ENCODE measurements around the gene RBP3. TPM values are rescaled to one million over a fixed set of nuclear protein-coding genes. Genes with fewer than 3 reads are reported as not detected.
"Not testable (repeated sequence)": the region's sequence is repeated elsewhere in the genome, so short reads cannot be mapped to it uniquely, and the experiment has no call there.

Gene RBP3
- total RNA-seq, 2 donors from 2014 or later: not detected

DNA sequence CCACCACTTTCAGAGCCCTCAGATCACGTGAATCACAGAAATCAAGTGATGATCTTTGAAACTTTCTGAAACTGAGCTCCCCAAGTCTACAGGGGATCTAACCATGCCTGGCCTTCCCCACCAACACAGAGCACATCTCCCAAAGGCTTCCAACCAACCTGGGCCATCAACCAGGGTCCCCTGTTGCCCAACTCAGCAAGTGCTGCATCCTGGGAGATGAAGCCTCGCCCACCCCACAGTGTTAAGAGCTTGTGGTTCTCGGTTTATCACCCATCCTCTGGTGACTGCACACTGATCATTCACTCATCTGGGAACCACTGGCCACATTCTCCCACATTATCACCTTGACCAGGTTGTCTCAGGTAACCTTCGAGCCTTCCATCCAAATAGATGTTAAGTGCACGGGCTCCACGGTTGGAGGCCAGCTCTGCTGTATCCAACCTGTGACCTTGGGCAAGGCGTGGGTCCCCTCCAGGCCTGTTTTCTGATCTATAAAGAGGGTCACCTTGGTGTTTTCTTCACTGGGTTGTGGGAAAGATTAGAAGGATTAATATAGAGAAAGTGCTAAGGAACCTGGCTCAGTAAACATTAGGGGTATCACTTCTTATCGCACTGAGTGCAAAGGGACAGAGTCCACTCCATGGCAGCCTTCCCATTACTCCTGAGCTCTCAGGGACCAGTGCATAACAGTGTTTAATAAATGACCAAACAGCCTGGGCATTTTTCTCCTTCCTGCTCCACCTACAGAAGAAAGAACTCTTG lies 32.4 kb downstream of the RBP3 start:
- ATAC-seq: no peak
- intact Hi-C loops (cut with DNase I): no loop called here
- DNase-seq: no peak

DNA sequence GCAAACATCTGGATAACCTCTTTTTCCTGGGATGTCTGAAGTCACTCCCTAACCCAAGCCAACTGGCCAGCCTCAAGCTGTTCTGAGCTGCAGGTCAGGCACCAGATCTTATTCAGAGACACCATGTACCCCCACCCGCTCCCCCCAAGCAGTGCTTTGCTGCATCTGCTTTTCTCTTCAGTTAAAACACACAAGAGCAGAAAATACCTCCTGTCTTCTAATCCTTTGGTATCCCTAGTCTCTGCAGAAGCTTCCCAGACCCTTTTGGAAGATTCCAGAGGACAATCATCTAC lies 32.9 kb downstream of the RBP3 start:
- no peak for DNase-seq
- intact Hi-C loops (cut with DNase I): no loop called here
- ATAC-seq: no peak

DNA sequence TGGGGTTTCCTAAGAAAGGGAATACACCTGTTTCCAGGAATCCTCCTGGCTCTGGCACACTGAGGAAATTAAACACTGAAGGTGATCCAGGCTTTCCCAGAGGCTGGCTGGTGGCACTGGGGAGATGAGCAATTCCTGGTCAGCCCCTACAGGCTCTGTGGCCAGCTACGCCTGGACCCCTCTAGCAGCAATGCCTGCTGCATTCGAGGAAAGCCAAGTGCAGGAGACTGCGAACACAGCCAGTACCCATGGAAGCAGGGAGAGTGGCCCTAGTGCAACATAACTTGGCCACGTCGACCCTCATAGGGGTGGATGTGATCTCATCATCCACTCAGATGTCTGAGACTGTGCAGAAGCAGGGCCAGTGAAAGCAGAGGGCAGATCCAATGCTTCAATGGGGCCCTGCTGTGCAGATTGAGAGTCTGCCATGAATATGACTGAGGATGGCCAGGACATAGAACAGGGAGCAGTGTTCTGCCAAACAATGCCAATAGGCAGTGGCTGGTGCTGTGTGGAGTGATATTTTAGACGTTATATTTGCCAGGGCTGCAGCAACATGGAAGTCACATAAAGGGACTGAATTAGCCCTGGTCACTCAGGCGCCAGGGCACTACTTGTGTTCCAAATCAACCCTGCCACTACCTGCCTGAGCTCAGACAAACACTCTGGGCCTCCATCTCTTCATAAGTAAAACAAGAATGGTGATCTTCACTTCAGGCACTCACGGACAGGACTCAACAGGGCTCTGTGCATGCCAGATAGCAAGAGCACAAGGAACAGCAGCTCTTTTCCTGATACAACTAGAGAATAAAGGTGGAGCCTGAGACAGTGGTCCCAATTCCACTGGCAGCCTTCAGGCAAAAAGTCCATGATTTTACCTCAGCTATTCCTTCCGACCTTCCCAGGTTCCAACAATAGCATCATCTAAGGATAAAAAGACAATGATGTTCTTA lies 33.5 kb downstream of the RBP3 start:
- no peak for ATAC-seq
- no peak for DNase-seq
- intact Hi-C loops (cut with DNase I): no loop called here

DNA sequence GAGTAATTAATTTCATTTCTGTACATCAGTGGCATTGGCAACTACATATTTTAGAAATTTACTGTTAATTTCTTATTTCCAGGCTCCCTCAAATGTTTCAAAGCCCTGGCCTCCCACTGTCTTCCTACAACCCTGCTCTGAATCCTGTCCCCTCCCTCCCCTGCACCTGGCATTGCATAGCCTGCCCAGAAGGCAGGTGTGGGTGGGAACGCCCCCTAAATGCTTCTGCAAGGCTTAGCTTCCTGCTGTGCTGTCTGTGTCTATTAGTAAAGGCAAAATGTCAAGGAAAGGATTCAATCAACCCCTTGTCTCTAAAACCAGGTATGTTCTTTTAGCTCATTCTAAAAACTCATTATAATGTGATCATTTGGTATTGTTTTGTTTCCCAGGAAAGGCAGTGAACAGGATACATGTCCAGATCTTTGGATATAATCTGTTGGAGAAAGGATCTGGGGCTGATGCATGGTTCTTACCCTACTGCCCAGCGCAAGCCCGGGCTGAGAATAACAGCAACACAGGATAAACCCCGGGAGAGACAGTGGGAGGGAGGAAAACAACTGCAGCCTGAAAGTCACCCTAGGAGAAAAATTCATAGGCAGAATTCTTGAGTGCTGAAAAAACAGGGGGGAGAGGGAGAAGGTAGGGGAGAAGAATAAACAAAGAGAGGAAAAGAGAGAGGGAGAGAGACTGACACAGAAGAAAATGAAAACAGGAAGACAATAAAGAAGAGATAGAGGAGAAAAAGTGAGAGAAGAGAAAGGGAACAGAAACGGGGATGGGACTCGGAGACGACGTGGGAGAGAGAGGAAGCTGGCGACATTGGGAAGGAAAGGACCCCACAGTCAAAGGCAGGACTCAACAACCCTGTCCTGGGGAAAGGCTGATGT lies 35.3 kb downstream of the RBP3 start:
- intact Hi-C loops (cut with DNase I): no loop called here
- ATAC-seq: no peak
- no peak for DNase-seq

DNA sequence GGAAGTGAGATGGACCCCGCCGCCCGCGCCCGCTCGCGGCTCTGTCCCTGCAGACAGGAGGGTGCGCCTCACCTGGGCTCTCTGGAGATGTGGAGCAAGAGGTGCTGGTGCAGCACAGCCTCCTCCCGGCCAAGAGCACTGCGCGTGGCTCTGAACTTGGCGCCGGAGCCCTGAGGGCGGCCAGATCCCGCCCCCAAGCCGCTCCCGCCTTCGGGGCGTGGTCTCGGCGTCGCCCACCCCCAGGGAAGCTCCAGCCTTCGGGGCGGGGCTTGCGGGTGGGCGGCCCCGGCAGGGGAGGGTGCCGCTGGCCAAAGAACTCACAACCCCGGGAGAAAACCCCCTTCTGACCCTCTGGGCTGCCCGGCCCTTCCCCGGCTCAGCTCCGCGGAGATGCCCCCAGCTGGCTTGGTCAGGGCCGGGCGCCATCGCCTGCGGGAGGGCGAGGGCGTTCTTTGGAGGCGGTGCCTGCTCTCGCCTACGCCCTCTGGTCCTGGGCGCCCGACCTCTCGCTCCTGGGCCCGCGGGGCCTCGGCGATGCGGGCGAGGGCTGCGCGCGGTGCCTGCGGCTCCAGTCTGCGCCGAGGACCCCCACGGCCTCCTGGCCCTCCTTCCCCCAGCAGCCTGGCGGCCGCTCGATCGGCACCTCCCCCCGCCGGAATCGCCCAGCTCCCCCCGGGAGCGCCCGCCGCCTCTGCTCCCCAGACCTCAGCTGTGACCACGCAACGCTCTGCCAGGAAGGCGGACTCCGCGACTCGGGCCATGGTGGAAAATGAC lies 36.2 kb downstream of the RBP3 start, which contains the start of gene ZNF488:
TSS of gene ZNF488 (minus strand) at position 146 of the 774 bp plus-strand sequence. CDS start 15,464 bp downstream, outside the sequence.
- intact Hi-C loops (cut with DNase I): no loop called here
- DNase-seq: peak; percentile 87
- ATAC-seq: peak; percentile 99

DNA sequence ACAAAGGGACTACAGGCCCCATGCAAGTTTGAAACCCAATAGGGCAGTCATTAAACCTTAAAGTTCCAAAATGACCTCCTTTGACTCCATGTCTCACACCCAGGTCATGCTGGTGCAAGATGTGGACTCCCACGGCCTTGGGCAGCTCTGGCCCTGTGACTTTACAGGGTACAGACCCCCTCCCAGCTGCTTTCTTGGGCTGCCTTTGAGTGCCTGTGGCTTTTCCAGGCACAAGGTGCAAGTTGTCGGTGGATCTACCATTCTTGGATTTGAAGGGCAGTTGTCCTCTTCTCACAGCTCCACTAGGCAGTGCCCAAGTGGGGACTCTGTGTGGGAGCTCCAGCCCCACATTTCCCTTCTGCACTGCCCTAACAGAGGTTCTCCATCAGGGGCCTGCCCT lies 37.9 kb downstream of the RBP3 start:
- ATAC-seq; DNase-seq; intact Hi-C loops (cut with DNase I): not testable (repeated sequence)

DNA sequence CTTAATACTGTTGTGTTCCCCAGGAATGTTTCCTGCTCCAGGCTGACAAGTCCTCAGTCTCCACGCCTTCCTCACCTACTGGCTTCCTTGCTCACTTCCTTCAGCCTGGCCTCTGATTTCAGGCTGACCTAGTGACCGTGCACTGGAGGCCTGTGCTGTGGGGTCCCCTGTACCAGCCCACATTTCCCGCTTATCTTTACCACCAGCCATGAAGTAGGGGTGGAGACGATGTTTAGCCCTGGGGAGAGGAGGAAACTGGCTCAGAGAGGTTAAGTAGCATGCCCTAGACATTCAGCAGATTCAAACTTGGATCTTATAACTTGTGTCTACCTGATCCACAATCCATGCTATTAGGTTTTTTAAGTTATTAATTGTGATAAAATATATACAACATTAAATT lies 40.7 kb downstream of the RBP3 start:
- DNase-seq (no peak), ATAC-seq (no peak)
- intact Hi-C loops (cut with DNase I): no loop called here

DNA sequence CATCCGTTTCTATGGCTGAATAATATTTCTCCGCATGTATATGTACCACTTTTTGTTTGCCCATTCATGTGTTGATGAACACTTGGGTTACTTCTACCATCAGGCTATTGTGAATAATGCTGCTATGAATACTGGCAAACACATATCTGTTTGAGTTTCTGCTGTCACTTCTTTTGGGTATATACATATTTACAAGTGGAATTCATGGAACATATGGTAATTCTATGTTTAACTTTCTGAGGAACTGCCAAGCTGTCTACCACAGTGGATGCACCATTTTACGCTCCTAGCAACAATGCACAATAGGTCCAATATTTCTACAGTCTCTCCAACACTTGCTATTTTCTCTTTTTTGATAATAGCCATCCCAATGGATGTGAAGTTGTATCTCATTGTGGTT lies 41.5 kb downstream of the RBP3 start:
- DNase-seq (no peak), ATAC-seq (no peak)
- intact Hi-C loops (cut with DNase I): no loop called here

DNA sequence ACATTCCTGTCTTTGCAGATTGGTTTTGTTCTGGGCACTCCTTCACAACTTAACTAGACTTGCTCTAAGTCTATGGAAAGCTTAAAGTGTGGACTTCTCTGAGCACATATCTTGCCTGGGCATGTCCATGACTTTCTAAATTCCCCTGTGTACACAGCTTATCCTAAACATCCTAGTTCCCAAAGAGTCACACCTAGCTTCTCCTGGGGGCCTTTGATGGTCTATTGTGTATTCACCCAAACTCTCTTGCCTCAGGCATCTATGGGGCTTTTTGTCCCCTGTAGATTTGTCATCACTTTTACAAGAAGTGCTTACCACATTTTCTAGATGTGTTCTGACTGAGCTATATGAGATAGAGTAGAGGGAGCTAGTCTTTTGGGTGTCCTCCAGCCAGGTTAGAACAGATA lies 48.2 kb downstream of the RBP3 start:
- DNase-seq (no peak), ATAC-seq (no peak)
- intact Hi-C loops (cut with DNase I): no loop called here

DNA sequence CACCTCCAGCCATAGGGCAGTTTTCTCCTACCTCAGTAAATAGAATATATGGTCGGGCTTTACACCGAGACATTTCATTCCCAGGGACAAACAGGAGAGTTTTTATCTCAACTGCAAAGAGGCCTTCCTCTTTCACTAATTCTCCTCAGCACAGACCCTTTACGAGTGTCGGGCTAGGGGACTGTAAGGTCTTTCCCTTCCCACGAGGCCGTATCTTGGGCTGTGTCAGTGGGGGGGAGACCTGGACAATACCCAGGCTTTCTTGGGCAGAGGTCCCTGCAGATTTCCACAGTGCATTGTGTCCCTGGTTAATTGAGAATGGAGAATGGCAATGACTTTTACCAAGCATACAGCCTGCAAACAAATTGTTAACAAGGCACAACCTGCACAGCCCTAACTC lies 49.1 kb downstream of the RBP3 start:
- intact Hi-C loops (cut with DNase I): no loop called here
- DNase-seq (no peak), ATAC-seq (no peak)

DNA sequence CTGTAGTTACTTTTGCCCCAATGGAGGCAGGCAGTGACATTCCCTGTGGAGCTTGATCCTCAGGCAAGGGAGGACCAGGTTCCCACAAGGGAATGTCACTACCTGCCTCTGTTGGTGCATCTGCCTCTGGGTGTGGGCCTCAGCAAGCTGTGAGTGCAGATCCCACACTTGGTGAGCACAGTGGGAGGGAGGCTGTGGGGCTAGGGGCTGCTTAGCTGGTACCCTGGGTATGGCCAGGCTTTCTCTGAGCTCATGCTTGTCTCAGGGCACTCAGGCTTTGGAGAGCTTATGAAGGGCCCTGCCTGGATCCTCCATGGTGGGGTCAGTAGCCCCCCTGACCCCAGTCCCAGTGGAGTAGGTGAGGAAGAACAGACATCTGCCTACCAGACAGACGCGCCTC lies 52.1 kb downstream of the RBP3 start:
- DNase-seq (no peak), ATAC-seq (no peak)
- intact Hi-C loops (cut with DNase I): no loop called here

DNA sequence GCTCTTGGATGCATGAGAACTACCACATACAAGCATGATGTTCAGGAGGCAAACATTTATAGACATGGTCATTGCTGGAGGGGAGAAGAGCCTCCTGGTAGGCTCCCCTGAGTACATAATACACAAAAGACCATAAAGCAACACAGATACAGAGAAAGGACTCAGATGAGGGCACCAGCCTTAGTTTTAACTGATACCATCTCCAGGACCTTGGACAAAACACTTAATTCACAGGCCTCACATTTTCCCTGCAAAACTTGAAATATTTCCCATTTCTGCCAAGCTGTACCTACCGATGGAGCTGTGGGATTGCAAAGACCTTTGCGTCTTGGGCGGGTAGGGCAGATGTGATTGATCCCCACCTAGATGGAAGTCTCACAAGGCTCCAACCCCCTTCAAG lies 52.6 kb downstream of the RBP3 start:
- ATAC-seq (no peak), DNase-seq (no peak)
- intact Hi-C loops (cut with DNase I): no loop called here

DNA sequence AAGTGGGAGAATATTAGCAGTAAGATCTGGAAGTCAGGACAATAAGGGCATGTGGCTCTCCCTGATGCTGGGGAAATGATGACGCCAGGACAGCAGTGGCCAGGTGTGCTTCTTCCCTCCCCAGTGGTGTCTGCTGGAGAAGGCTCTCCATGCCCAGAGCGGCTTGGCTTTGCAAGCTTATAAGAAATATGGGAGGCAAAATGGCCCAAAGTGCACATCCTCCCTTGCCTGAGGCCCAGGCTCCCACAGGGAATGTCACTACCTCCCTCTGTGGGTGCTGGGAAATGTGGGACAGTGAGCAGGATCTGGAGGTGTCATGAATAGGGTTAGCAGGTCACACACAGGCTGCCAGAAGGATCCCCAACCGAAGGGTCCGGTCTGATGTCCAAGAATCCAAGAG lies 53.0 kb downstream of the RBP3 start:
- no peak for ATAC-seq
- intact Hi-C loops (cut with DNase I): no loop called here
- no peak for DNase-seq

DNA sequence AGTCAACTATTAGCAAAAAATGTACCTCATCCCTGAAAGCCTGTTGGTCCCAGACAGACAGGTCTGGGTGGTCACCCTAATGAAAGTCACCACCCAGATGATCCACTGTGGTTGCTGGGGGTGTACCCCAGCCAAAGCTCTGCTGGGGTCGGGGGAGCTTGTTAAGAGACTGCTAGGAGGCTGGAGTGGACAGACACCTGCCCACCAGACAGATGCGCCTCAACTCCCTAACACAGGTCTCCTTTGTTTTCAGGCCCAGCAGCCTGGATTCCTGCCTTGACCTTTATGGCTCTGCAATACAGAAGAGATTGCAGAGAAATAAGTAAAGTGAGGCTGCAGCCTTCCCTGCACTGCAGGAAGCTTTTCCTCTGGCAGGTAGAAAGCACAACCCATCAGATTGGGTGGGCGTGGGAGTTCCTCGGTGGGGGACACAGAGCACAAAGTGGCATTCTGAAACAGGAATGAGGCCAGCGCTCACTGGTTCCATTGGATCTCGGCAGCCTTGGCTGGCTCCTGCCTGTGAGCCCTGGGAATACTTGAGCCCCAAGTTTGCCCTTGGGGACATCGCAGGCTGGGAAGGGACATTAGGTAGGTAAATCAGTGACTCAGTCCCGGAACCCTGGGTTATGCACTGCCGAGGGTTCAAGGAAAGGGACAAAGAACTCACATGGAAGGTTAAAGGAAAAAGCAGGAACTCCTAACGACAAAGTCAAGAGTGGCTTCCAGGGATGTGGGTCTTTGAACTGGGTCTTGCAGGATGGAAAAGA lies 53.9 kb downstream of the RBP3 start:
- intact Hi-C loops (cut with DNase I): no loop called here
- ATAC-seq (no peak), DNase-seq (no peak)

DNA sequence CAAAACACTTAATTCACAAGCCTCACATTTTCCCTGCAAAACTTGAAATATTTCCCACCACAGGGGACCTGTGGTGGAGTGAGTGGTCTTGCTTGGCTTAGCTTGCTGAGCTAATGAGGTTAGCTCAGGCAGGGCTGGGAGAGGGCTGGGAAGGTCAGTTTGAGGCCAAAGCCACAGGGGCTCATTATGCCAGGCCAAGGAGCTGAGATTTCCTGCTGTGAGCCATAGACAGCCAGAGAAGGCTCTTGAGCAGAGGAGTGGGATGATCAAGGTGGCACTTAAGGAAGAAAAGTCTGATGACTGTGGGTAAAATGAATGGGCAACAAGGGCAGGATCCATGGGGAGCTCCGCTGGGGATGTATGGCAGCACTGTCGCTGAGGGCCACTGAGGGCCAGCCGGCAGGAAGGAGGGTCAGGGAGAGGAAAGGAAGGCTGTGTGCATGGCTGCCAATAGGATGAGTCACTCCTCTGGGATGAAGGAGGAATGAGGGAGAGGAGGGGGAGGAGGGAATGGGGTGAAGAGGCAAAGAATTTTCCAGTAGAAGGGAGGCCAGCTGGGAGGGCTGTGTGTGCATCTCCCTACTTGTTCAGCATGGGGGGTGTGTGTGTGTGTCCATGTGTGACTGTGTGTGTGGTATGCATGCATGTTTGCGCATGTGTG lies 54.6 kb downstream of the RBP3 start:
- ATAC-seq (peak; percentile 90 to 92), DNase-seq (peak; percentile 64)
- intact Hi-C loops (cut with DNase I): no loop called here

DNA sequence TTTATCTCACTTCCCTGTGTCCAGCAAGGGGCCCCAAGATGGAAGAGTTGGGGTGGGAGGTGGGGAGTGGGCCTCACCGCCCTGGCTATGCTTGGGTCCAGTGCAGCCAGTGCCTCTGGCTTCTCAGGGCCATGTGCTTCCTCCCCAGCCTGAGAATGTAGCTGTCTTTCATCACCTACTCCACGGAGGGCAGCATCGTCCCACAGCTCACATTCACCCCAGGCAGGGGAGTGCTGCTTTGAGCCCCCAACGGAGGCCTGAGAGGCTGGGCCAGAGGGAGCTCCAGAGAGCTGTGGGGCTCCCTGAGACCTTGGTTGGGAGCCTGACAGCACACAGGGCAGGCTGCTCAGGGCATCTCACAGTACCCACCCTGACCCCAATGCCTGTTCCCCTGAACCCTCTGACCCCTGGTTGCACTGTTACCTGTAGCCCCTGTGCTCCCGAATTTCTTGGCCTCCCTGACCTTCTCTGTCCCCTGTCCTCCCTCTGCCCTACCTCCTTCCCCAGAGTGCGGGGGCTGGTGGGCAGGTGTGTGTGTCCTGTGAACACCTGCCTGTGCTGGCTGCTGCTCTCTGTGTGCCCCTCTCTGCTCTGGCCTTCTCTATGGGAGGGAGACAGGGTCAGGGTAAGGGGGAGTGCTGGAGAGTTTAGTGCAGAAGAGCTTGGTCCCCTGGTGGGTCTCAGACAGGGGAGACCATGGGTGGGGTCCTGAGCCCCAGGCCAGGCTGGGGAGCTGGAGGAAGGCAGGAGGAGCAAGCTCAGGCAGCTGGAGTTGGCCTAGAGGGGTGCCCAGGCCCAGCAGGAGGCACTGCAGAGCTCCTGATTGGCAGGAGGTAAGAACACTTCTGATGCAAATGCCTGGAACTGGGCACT lies 55.5 kb downstream of the RBP3 start:
- ATAC-seq: peak in 1 of 2 donors; percentile 20
- intact Hi-C loops (cut with DNase I): no loop called here
- no peak for DNase-seq

DNA sequence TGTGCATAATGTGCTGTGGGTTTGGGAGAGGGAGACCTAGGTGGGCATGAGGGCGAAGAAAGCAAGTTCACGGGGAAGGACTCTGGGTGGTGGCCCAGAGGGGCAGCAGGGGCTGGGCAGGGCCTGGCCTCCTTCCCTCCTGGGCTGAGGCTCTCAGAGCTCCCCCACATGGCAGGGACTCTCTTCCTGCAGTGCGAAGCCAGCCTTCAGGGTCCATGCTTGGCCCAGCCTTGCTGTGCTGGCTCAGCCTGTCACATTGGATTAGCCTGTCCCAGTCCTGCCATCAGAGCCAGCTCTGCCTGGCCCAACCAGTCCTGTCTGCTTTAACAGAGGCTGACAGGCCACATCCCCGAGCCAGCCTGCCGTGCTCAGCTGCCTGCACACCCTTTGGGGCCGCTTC lies 56.3 kb downstream of the RBP3 start:
- intact Hi-C loops (cut with DNase I): no loop called here
- ATAC-seq (no peak), DNase-seq (no peak)
